Body of pancreas (tissue), 4 donors: ENCODE data around the gene POLR3H. TPM values are rescaled to one million over a fixed set of nuclear protein-coding genes. Genes with fewer than 3 reads are reported as not detected.
A peak's percentile ranks its signal among the peaks of the same experiment; 100 is the strongest.

Experiments
- ATAC-seq: fragments of 150-250 bp; one replicate; pipeline ENCODE4 v1.9.1; 2016
- DNase-seq, 4 donors: peaks; one replicate each; pipeline ENCODE4 v3.0.0-alpha.2; 2019
- H3K27ac ChIP-seq, 4 donors: fragments of 200-600 bp; sonication (generic); 1 replicate in 3 of 4; 2 replicates in 1 of 4; pipeline versions ENCODE4 v1.5.1 to v1.6.1; 2016 to 2019; ENCODE audit warnings: mild to moderate bottlenecking in 1 of 4, mixed read lengths in 1 of 4, moderate library complexity in 1 of 4
- H3K27me3 ChIP-seq, 2 donors: fragments of 200-600 bp; sonication (generic); one replicate each; pipeline ENCODE4 v1.6.0; 2016; ENCODE audit warnings: mild to moderate bottlenecking in 1 of 2
- H3K36me3 ChIP-seq, 2 donors: fragments of 200-600 bp; sonication (generic); replicated peaks in 1 of 2; 2 replicates each; pipeline ENCODE4 v1.5.1; 2016; ENCODE audit warnings: low read depth in 2 of 2; ENCODE audit not compliant: insufficient read depth in 1 of 2
- H3K4me1 ChIP-seq: fragments of 200-600 bp; sonication (generic); one replicate; pipeline ENCODE4 v1.6.0; 2016
- H3K4me3 ChIP-seq, 2 donors: fragments of 200-600 bp; sonication (generic); 1 replicate in 1 of 2; 2 replicates in 1 of 2; pipeline ENCODE4 v1.5.1; 2016 to 2019
- H3K9me3 ChIP-seq, 3 donors: fragments of 200-600 bp; sonication (generic); 1 replicate in 2 of 3; 2 replicates in 1 of 3; pipeline ENCODE4 v1.5.1; 2016
- CTCF ChIP-seq, 7 experiments: fragments of 450-650 bp in 4 of 7; fragments of 200-600 bp in 3 of 7; sonication (generic) in 3 of 7; IDR thresholded peaks; one replicate each; pipeline ENCODE4 v1.5.1; 2016 to 2019; ENCODE audit warnings: antibody characterized with exemption in 7 of 7
- POLR2A ChIP-seq, 3 donors: fragments of 450-650 bp; IDR thresholded peaks; one replicate each; pipeline ENCODE4 v1.6.1; 2016; ENCODE audit warnings: antibody characterized with exemption in 3 of 3, mild to moderate bottlenecking in 2 of 3
- WGBS, 2 donors: methylation state at CpG; one replicate each; pipeline ENCODE4 v1.1.5; 2017; 5-methylcytosine and 5-hydroxymethylcytosine counted together
- intact Hi-C: fragments of 100-400 bp; cut with DNase I; formaldehyde crosslinking; loops from one replicate; pipeline ENCODE4 v1.15.1; 2023
- total RNA-seq, 2 donors: library from RNA; depleted of rRNA; stranded (reverse); fragments of >200 nt; gene quantifications; one replicate each; pipeline ENCODE4 v1.1.0, GENCODE V29; 2016

Gene POLR3H
- total RNA-seq, 2 donors from 2014 or later = 18.9 to 24.7 TPM

GRCh38 chr22:41540006-41540315, 4.3 kb downstream of the POLR3H start:
- peaks cover 0 to 3% of the 10 kb centered on the region in 2 donors for H3K36me3 ChIP-seq
- 89 to 91% methylated on average over 3 of the region's 3 CpGs for WGBS, 2 donors
- ATAC-seq = no peak
- TF ChIP-seq POLR2A (IDR thresholded peaks at IDR 0.05) (no peak), CTCF (IDR thresholded peaks at IDR 0.05) (no peak)
- H3K4me1 ChIP-seq = peaks cover 30% of the 10 kb centered on the region
- no peaks in the 10 kb centered on the region for H3K9me3 ChIP-seq
- no peak overlapping the region for H3K4me3 ChIP-seq
- H3K27me3 ChIP-seq = no peaks in the 10 kb centered on the region
- no peak for DNase-seq
- no peak overlapping the region for H3K27ac ChIP-seq
- intact Hi-C loops = no loop called here

DNA sequence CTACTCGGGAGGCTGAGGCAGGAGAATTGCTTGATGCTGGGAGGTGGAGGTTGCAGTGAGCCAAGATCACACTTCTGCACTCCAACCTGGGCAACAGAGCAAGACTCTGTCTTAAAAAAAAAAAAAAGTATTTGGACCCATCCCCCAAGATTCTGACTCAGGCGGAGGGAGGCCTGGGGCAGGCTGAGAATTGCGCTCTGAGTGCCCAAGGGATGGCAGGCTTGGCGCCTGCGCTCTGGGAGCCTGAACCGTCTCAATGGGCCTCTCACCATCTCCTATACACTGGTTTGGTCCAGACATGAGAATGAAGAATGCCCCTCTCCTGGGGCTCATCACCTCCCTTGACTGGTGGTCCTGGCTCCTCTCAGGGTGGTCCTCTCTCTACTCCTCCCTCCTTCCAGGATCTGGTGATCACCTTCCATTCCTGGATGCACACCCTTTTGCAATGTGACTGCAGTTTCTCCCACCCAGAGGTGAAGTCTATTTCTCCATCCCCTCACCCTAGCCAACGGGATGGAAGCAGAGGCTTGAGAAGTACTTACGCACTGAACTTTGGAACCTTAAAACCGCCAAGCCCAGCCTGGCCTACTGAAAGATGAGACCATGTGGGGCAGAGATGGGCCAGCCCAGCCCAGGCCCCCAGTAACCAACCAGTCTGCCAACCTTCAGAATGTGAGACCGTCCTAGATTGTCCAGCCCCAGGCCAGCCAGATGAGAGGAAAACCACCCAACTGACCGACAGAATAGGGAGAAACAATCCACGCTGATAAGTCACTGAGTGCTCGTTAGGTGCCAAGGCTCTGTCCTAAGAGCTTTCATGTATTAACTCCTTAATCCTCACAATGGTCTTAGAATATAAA, 4.9 kb downstream of the POLR3H start:
- H3K4me1 ChIP-seq = peaks cover 25% of the 10 kb centered on the region
- WGBS, 2 donors = 64 to 66% methylated on average over 13 of the region's 13 CpGs
- intact Hi-C loops = no loop called here
- H3K4me3 ChIP-seq = no peak overlapping the region
- H3K27me3 ChIP-seq = no peaks in the 10 kb centered on the region
- peaks cover 0 to 3% of the 10 kb centered on the region in 2 donors for H3K36me3 ChIP-seq
- no peak overlapping the region for H3K27ac ChIP-seq
- no peak for DNase-seq
- no peaks in the 10 kb centered on the region for H3K9me3 ChIP-seq
- TF ChIP-seq POLR2A (IDR thresholded peaks at IDR 0.05) = no peak
- no peak for TF ChIP-seq CTCF (IDR thresholded peaks at IDR 0.05)
- ATAC-seq = no peak

DNA sequence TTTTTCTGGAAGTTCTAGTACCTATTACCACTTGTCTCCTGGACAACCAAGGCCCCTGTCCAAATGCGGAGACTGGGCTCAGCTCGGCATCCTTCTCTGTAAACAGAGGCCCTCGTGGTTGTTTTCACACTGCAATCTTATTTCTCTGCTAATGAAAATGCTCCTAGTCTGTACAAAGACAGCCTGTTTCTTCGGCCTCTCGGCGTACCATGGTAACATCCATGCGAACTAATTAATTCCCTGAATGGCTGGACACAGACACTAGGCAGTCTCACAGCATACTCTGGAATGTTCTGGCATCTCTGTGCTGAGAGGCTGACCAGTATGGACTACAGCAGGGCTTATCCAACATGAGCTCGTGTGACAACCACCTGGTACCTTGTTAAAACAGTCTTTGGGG, 5.7 kb downstream of the POLR3H start:
- Histone ChIP-seq H3K27me3 (no peaks in the 10 kb centered on the region), H3K4me3 (no peak overlapping the region), H3K4me1 (peaks cover 21% of the 10 kb centered on the region), H3K9me3 (no peaks in the 10 kb centered on the region), H3K36me3 (peaks cover 0 to 6% of the 10 kb centered on the region in 2 donors), H3K27ac (no peak overlapping the region)
- WGBS, 2 donors = 83 to 89% methylated on average over 8 of the region's 8 CpGs
- intact Hi-C loops = no loop called here
- no peak for ATAC-seq
- no peak for DNase-seq
- TF ChIP-seq POLR2A (IDR thresholded peaks at IDR 0.05) (no peak), CTCF (IDR thresholded peaks at IDR 0.05) (no peak)

DNA sequence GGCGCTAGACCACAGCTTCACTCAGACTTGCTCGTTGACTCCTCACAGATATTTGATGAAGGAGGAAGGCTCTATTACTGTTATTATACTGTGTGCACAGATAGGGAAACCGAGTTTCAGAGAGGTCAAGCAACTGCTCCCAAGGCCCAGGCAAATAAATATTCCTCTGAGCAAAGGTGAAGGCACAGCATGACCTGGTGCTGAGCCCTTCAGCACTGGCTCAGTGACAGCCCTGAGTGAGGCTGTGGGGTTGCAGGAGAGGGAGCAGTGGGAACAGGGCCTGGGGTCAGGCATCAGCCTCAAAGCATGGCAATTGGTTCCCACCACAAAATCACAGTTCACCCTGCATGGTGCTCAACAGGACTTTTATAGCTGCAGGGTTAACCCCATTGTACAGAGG, 7.1 kb downstream of the POLR3H start:
- ATAC-seq (no peak), DNase-seq (no peak)
- Histone ChIP-seq H3K36me3 (peaks cover 0 to 6% of the 10 kb centered on the region in 2 donors), H3K27me3 (no peaks in the 10 kb centered on the region), H3K27ac (no peak overlapping the region), H3K9me3 (no peaks in the 10 kb centered on the region), H3K4me1 (peaks cover 8% of the 10 kb centered on the region), H3K4me3 (no peak overlapping the region)
- intact Hi-C loops = no loop called here
- TF ChIP-seq POLR2A (IDR thresholded peaks at IDR 0.05) (no peak), CTCF (IDR thresholded peaks at IDR 0.05) (no peak)
- WGBS, 2 donors = 77 to 92% methylated on average over 3 of the region's 3 CpGs

DNA sequence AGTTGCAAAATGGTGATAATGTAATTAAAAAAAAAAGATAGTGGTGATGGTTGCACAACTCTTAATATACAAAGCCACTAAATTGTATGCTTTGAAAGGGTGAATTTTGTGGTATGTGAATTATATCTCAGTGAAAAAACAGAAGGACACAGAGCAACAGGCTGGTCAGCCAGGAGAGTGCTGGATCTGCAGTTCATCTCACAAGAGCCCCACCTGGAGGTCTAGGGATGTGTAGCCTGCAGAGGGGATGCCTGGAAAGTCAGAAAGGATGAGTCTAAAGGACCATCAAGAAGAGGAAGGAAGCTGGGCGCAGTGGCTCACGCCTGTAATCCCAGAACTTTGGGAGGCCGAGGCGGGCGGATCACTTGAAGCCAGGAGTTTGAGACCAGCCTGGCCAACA, 9.0 kb downstream of the POLR3H start:
- DNase-seq (no peak), ATAC-seq (no peak)
- Histone ChIP-seq H3K27ac (no peak overlapping the region), H3K27me3 (no peaks in the 10 kb centered on the region), H3K9me3 (no peaks in the 10 kb centered on the region), H3K4me1 (no peaks in the 10 kb centered on the region), H3K36me3 (peaks cover 0 to 9% of the 10 kb centered on the region in 2 donors), H3K4me3 (no peak overlapping the region)
- WGBS, 2 donors = 81 to 90% methylated on average over 5 of the region's 5 CpGs
- intact Hi-C loops = no loop called here
- peak in 1 of 7 experiments; percentile 6 for TF ChIP-seq CTCF (IDR thresholded peaks at IDR 0.05)
- no peak for TF ChIP-seq POLR2A (IDR thresholded peaks at IDR 0.05)
